Measurements from ENCODE around the gene C19orf44. TPM values are rescaled to one million over a fixed set of nuclear protein-coding genes. Genes with fewer than 3 reads are reported as not detected.

Gene C19orf44
- polyA plus RNA-seq, 2 of the 4 experiments (the other 2 are of a cell fraction), result 2.9 to 3.0 TPM

GRCh38 chr19:16540948-16541347, 44.8 kb downstream of the C19orf44 start:
- 79% methylated on average over 12 of the region's 12 CpGs for WGBS (ENCODE audit: missing lambda C conversion rate)
- ATAC-seq (no peak), DNase-seq (ENCODE audit: low read depth in 1 of 2, low spot score in 1 of 2) (no peak), FAIRE-seq (no peak)
- CTCF ChIA-PET, result no interaction called here
- Histone ChIP-seq H3K27ac (peak overlapping the region in 1 of 2 experiments; percentile 98; a peak in 3 of 6 replicates), H3K9me3 (no peaks in the 10 kb centered on the region), H3K4me3 (peak overlapping the region; percentile 82), H3K4me1 (peaks cover 12% of the 10 kb centered on the region), H3K4me2 (peak overlapping the region; percentile 89)
- TF ChIP-seq EHF (CRISPR knock-in tag; IDR thresholded peaks at IDR 0.05) (no peak), NPAS2 (CRISPR knock-in tag; IDR thresholded peaks at IDR 0.05; ENCODE audit: borderline replicate concordance) (no peak), CEBPB (IDR thresholded peaks at IDR 0.05) (no peak), JUNB (IDR thresholded peaks at IDR 0.05) (no peak), MYC (IDR thresholded peaks at IDR 0.05; ENCODE audit: borderline replicate concordance, low read length) (no peak), POLR2AphosphoS2 (conservative IDR thresholded peaks at IDR 0.05; ENCODE audit: low read length) (no peak), ELK1 (IDR thresholded peaks at IDR 0.05; ENCODE audit: low read depth, low read length) (no peak), ZSCAN20 (CRISPR knock-in tag; IDR thresholded peaks at IDR 0.05) (no peak), ZNF302 (CRISPR knock-in tag; IDR thresholded peaks at IDR 0.05) (no peak), RNF2 (IDR thresholded peaks at IDR 0.05; ENCODE audit: borderline replicate concordance, low read depth) (no peak)
- POLR2A ChIA-PET, result no interaction called here

- Histone ChIP-seq H3K4me2 (peak overlapping the region; percentile 89), H3K9me3 (no peaks in the 10 kb centered on the region), H3K4me3 (peak overlapping the region; percentile 82), H3K4me1 (peaks cover 12% of the 10 kb centered on the region), H3K27ac (peak overlapping the region; percentile 95 to 98)
- 2% methylated on average over 19 of the region's 29 CpGs for WGBS (ENCODE audit: missing lambda C conversion rate)
- TF ChIP-seq EHMT2 (IDR thresholded peaks at IDR 0.05; ENCODE audit: low read depth), result no peak
- no peak for TF ChIP-seq GATA3 (IDR thresholded peaks at IDR 0.05; ENCODE audit: borderline replicate concordance)
- TF ChIP-seq MYC (IDR thresholded peaks at IDR 0.05; ENCODE audit: borderline replicate concordance, low read length), result no peak
- no peak for TF ChIP-seq NFE2L2 (conservative IDR thresholded peaks at IDR 0.05; ENCODE audit: low read length)
- no peak for TF ChIP-seq TP53 (CRISPR knock-in tag; IDR thresholded peaks at IDR 0.05)
- no peak for TF ChIP-seq SREBF2 (IDR thresholded peaks at IDR 0.05)
- TF ChIP-seq CTCF (IDR thresholded peaks at IDR 0.05), result no peak
- no peak for TF ChIP-seq HMGXB4 (CRISPR knock-in tag; IDR thresholded peaks at IDR 0.05; ENCODE audit: borderline replicate concordance)
- TF ChIP-seq PHF8 (IDR thresholded peaks at IDR 0.05; ENCODE audit: borderline replicate concordance, low read depth), result no peak
- no peak for TF ChIP-seq PBX3 (IDR thresholded peaks at IDR 0.05)
- TF ChIP-seq FOSL2 (IDR thresholded peaks at IDR 0.05), result no peak
- TF ChIP-seq FOSL2 (CRISPR knock-in tag; IDR thresholded peaks at IDR 0.05), result no peak
- FAIRE-seq (no peak), DNase-seq (ENCODE audit: low read depth in 1 of 2, low spot score in 1 of 2) (no peak), ATAC-seq (peak; percentile 9 to 15; a peak in 3 of 6 replicates)
- ChIA-PET POLR2A (interaction anchor here (0.5 to 1.1 kb wide), 2 partner anchors 10 to 21 kb away, joined by 3 read pairs; no protein-coding TSS in a partner anchor), CTCF (interaction anchor here (0.5 kb wide), 1 partner anchor 217 kb away, joined by 3 read pairs; no protein-coding TSS in a partner anchor)
These were observed 45.4 kb downstream of the C19orf44 start for GRCh38 chr19:16541526-16542044.

Data from A549 (cell line).